OCI-LY3 (cell line): Measurements from ENCODE around the gene PRIM2.
"Not testable (repeated sequence)": the region's sequence is repeated elsewhere in the genome, so short reads cannot be mapped to it uniquely, and the experiment has no call there.

Experiments
- CTCF ChIP-seq: fragments of 200-600, 300-600 bp; sonication (generic); IDR thresholded peaks from 2 replicates; pipeline ENCODE4 v1.5.1; 2014; ENCODE audit warnings: antibody characterized with exemption, low read length, low read depth
- EZH2phosphoT487 ChIP-seq: fragments of 200-600 bp; shearing (Covaris generic); IDR thresholded peaks from 2 replicates; pipeline ENCODE4 v1.6.1; 2018; ENCODE audit warnings: antibody characterized with exemption, mixed run types, low read depth

- not testable (repeated sequence) for TF ChIP-seq CTCF, EZH2phosphoT487
Observed at GRCh38 chr6:57551961-57552360, 234.5 kb downstream of the PRIM2 start.
